ENCODE measurements around the gene ZNF541. TPM values are rescaled to one million over a fixed set of nuclear protein-coding genes. Genes with fewer than 3 reads are reported as not detected.

Gene ZNF541
- total RNA-seq, 1 experiment from 2014 or later: not detected

GRCh38 chr19:47544075-47544474 is 28.9 kb downstream of the ZNF541 start:
- no peak for TF ChIP-seq EZH2 (IDR thresholded peaks at IDR 0.05; ENCODE audit: low read depth)
- TF ChIP-seq, protein P1, sequence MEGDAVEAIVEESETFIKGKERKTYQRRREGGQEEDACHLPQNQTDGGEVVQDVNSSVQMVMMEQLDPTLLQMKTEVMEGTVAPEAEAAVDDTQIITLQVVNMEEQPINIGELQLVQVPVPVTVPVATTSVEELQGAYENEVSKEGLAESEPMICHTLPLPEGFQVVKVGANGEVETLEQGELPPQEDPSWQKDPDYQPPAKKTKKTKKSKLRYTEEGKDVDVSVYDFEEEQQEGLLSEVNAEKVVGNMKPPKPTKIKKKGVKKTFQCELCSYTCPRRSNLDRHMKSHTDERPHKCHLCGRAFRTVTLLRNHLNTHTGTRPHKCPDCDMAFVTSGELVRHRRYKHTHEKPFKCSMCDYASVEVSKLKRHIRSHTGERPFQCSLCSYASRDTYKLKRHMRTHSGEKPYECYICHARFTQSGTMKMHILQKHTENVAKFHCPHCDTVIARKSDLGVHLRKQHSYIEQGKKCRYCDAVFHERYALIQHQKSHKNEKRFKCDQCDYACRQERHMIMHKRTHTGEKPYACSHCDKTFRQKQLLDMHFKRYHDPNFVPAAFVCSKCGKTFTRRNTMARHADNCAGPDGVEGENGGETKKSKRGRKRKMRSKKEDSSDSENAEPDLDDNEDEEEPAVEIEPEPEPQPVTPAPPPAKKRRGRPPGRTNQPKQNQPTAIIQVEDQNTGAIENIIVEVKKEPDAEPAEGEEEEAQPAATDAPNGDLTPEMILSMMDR (conservative IDR thresholded peaks at IDR 0.05): no peak
- intact Hi-C loops (cut with micrococcal nuclease; ENCODE audit: unreplicated experiment): no loop called here
- CTCF ChIA-PET: no interaction called here
- H3K4me2 ChIP-seq: no peak overlapping the region
- H3K4me1 ChIP-seq (replicated peaks; ENCODE audit: insufficient read depth): no peaks in the 10 kb centered on the region
- no peak overlapping the region for H3K4me3 ChIP-seq
- DNase-seq: no peak
- H3K79me2 ChIP-seq (ENCODE audit: low read depth): no peaks in the 10 kb centered on the region
- POLR2A ChIA-PET (ENCODE audit: unreplicated experiment): no interaction called here
- peaks cover 9% of the 10 kb centered on the region; the same call in 1 of the 2 replicates for H3K27me3 ChIP-seq (ENCODE audit: insufficient read depth, low read depth)
- H3K27ac ChIP-seq: no peak overlapping the region
- no peaks in the 10 kb centered on the region for H4K20me1 ChIP-seq (ENCODE audit: insufficient read depth)
- H3K36me3 ChIP-seq (ENCODE audit: low read depth): no peaks in the 10 kb centered on the region
- H3K9me3 ChIP-seq (ENCODE audit: insufficient read depth, low read depth): no peaks in the 10 kb centered on the region
- BruUV-seq (replicated peaks): no TSS peak
- no peak overlapping the region for H2AFZ ChIP-seq
- no peaks in the 10 kb centered on the region for H3K9me2 ChIP-seq (ENCODE audit: insufficient read depth)
- H3F3A ChIP-seq (ENCODE audit: insufficient read depth, low read depth): peaks cover 12% of the 10 kb centered on the region; the same call in 1 of the 2 replicates

GRCh38 chr19:47542030-47542475 is 30.9 kb downstream of the ZNF541 start:
- DNase-seq: no peak
- H3F3A ChIP-seq (ENCODE audit: insufficient read depth, low read depth): peaks cover 8% of the 10 kb centered on the region; the same call in 1 of the 2 replicates

GRCh38 chr19:47541518-47541917 is 31.4 kb downstream of the ZNF541 start:
- TF ChIP-seq, protein P1 (conservative IDR thresholded peaks at IDR 0.05): no peak
- no peak for TF ChIP-seq EZH2 (IDR thresholded peaks at IDR 0.05; ENCODE audit: low read depth)
- Histone ChIP-seq H2AFZ (no peak overlapping the region), H3F3A (ENCODE audit: insufficient read depth, low read depth) (peaks cover 8% of the 10 kb centered on the region; the same call in 1 of the 2 replicates), H3K36me3 (ENCODE audit: low read depth) (no peaks in the 10 kb centered on the region), H3K4me1 (replicated peaks; ENCODE audit: insufficient read depth) (no peaks in the 10 kb centered on the region), H3K9me2 (ENCODE audit: insufficient read depth) (no peaks in the 10 kb centered on the region), H3K4me3 (no peak overlapping the region), H4K20me1 (ENCODE audit: insufficient read depth) (no peaks in the 10 kb centered on the region), H3K27me3 (ENCODE audit: insufficient read depth, low read depth) (peaks cover 9% of the 10 kb centered on the region; the same call in 1 of the 2 replicates), H3K9me3 (ENCODE audit: insufficient read depth, low read depth) (no peaks in the 10 kb centered on the region), H3K27ac (no peak overlapping the region), H3K79me2 (ENCODE audit: low read depth) (no peaks in the 10 kb centered on the region), H3K4me2 (no peak overlapping the region)
- no TSS peak for BruUV-seq (replicated peaks)
- intact Hi-C loops (cut with micrococcal nuclease; ENCODE audit: unreplicated experiment): no loop called here
- no peak for DNase-seq
- POLR2A ChIA-PET (ENCODE audit: unreplicated experiment): no interaction called here
- CTCF ChIA-PET: no interaction called here

More at GRCh38 chr19:47542030-47542475, 30.9 kb downstream of the ZNF541 start:
- BruUV-seq (replicated peaks): no TSS peak
- no peaks in the 10 kb centered on the region for H3K9me2 ChIP-seq (ENCODE audit: insufficient read depth)
- intact Hi-C loops (cut with micrococcal nuclease; ENCODE audit: unreplicated experiment): no loop called here
- no peak overlapping the region for H3K4me2 ChIP-seq
- H3K4me3 ChIP-seq: no peak overlapping the region
- H3K79me2 ChIP-seq (ENCODE audit: low read depth): no peaks in the 10 kb centered on the region
- H3K27ac ChIP-seq: no peak overlapping the region
- CTCF ChIA-PET: no interaction called here
- no peak overlapping the region for H2AFZ ChIP-seq
- TF ChIP-seq, protein P1 (conservative IDR thresholded peaks at IDR 0.05): no peak
- no peak for TF ChIP-seq EZH2 (IDR thresholded peaks at IDR 0.05; ENCODE audit: low read depth)
- H3K4me1 ChIP-seq (replicated peaks; ENCODE audit: insufficient read depth): no peaks in the 10 kb centered on the region
- H3K36me3 ChIP-seq (ENCODE audit: low read depth): no peaks in the 10 kb centered on the region
- peaks cover 9% of the 10 kb centered on the region; the same call in 1 of the 2 replicates for H3K27me3 ChIP-seq (ENCODE audit: insufficient read depth, low read depth)
- H4K20me1 ChIP-seq (ENCODE audit: insufficient read depth): no peaks in the 10 kb centered on the region
- POLR2A ChIA-PET (ENCODE audit: unreplicated experiment): no interaction called here
- no peaks in the 10 kb centered on the region for H3K9me3 ChIP-seq (ENCODE audit: insufficient read depth, low read depth)
